ENCODE data around the gene SNX9.

Gene SNX9

DNA sequence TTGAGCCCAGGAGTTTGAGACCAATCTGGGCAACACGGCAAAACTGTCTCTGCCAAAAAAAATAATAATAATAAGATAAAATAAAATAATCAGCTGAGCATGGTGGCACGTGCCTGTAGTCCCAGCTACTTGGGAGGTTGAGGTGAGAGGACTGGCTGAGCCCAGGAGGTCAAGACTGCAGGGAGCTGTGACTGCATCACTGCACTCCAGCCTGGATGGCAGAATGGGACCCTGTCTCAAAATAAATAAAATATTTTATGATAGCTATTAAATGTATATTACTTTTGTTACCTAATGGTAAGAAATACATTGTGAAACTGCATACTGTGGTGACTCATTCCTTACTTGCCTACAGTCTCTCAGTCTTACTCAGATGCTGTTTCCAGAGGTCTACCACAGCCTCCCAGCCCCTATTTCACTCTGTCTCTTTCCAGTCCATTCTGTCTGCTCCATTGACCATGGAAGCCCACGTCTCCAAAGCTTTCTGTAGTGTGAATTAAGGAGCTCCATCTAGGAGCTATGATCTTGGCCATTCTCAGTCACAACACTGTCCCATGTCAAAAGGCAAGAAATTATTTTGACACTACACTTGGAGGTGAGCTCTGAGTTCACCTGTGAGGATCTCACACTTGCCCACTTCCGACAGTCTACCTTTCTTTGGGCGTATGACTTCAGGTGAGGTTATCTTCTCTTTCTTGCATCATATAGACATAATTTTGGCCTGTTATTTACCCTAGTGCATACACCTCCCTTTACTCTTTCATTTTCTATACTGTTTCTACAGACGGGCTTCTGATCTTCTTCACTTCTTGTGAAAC, 22.4 kb upstream of the SNX9 start:
- Histone ChIP-seq H3K18ac (ENCODE audit: low read depth in 1 of 2, low read length in 2 of 2) (no peak overlapping the region), H3K4ac (ENCODE audit: low read depth in 1 of 2, low read length in 2 of 2) (no peak overlapping the region), H4K91ac (ENCODE audit: low read length) (no peak overlapping the region), H2AK5ac (ENCODE audit: low read length, severe bottlenecking) (no peak overlapping the region), H3K14ac (ENCODE audit: low read length in 2 of 2) (no peak overlapping the region), H3K4me2 (ENCODE audit: low read length, poor library complexity, severe bottlenecking) (no peak overlapping the region), H2AFZ (ENCODE audit: low read depth, low read length) (no peak overlapping the region), H3K27ac (ENCODE audit: low read length, poor library complexity, severe bottlenecking) (no peak overlapping the region), H2BK120ac (ENCODE audit: low read depth, low read length) (no peak overlapping the region), H3K9ac (ENCODE audit: low read length) (peak overlapping the region; percentile 31), H3K4me3 (ENCODE audit: insufficient read depth in 1 of 2, low read depth in 1 of 2, low read length in 2 of 2) (no peak overlapping the region), H4K8ac (ENCODE audit: low read length) (no peak overlapping the region), H3K9me3 (ENCODE audit: control insufficient read depth, low read length) (no peaks in the 10 kb centered on the region), H3K36me3 (ENCODE audit: control insufficient read depth in 1 of 2, insufficient read depth in 2 of 2, low read depth in 1 of 2, low read length in 2 of 2) (no peaks in the 10 kb centered on the region), H2BK15ac (ENCODE audit: low read depth, poor library complexity, severe bottlenecking) (no peak overlapping the region), H3K23ac (ENCODE audit: low read length in 2 of 2) (no peak overlapping the region), H3K79me1 (replicated peaks; ENCODE audit: low read length, poor library complexity, severe bottlenecking) (no peaks in the 10 kb centered on the region), H2BK5ac (ENCODE audit: low read depth, low read length, poor library complexity, severe bottlenecking) (no peak overlapping the region), H3K27me3 (ENCODE audit: control insufficient read depth in 1 of 2, insufficient read depth in 1 of 2, low read length in 2 of 2) (no peaks in the 10 kb centered on the region), H3K4me1 (ENCODE audit: control insufficient read depth, insufficient read depth, low read depth, low read length) (no peaks in the 10 kb centered on the region), H2BK12ac (ENCODE audit: low read length in 2 of 2) (no peak overlapping the region)
- WGBS, result 90% methylated on average over 5 of the region's 6 CpGs
- peak; percentile 64 for DNase-seq

DNA sequence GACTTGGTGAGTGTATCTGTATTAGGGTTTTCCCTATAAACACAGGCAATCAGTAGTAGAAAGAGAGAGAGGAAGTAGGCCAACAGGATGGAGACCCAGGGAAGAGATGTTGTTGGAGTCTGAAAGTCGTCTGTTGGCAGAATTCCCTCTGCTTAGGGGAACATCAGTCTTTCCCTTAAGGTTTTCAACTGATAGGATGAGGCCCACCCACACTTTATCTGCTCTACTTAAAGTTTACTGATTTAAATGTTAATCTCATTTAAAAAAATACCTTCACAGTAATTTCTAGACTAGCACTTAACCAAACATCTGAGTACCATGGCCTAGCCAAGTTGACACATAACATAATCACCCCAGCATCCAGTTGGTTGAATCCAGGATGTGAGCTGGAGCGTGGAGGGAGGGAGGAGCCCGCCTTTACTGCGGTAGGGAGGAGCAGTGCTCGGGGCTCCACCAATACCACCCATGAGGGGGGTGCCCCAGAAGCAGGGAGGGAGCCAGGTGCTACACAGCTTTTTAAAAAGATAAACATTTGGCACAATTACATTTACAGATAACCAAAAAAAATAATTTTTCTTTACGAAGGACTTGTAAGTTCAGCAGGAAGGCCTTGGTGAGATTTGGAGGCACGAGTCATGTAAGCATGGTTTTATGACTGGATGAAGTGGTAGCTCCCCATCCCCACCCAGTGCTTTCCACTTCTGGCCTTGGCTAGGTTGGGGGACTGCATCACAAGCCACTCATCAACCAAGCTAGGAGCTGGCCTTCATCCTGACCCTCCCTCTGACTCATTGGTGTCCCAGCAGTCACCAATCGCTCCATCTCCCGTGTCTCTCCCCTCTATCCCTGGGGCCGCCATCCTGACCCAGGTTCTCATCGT, 18.4 kb upstream of the SNX9 start:
- Histone ChIP-seq H3K4me2 (ENCODE audit: low read length, poor library complexity, severe bottlenecking) (no peak overlapping the region), H2BK12ac (ENCODE audit: low read length in 2 of 2) (no peak overlapping the region), H2AFZ (ENCODE audit: low read depth, low read length) (no peak overlapping the region), H3K4me1 (ENCODE audit: control insufficient read depth, insufficient read depth, low read depth, low read length) (no peaks in the 10 kb centered on the region), H3K9ac (ENCODE audit: low read length) (peak overlapping the region; percentile 60), H3K36me3 (ENCODE audit: control insufficient read depth in 1 of 2, insufficient read depth in 2 of 2, low read depth in 1 of 2, low read length in 2 of 2) (no peaks in the 10 kb centered on the region), H3K79me1 (replicated peaks; ENCODE audit: low read length, poor library complexity, severe bottlenecking) (no peaks in the 10 kb centered on the region), H2BK5ac (ENCODE audit: low read depth, low read length, poor library complexity, severe bottlenecking) (no peak overlapping the region), H3K27ac (ENCODE audit: low read length, poor library complexity, severe bottlenecking) (no peak overlapping the region), H4K91ac (ENCODE audit: low read length) (no peak overlapping the region), H3K4me3 (ENCODE audit: insufficient read depth in 1 of 2, low read depth in 1 of 2, low read length in 2 of 2) (no peak overlapping the region), H4K8ac (ENCODE audit: low read length) (no peak overlapping the region), H3K9me3 (ENCODE audit: control insufficient read depth, low read length) (peaks cover 9% of the 10 kb centered on the region), H3K14ac (ENCODE audit: low read length in 2 of 2) (no peak overlapping the region), H3K18ac (ENCODE audit: low read depth in 1 of 2, low read length in 2 of 2) (no peak overlapping the region), H2BK15ac (ENCODE audit: low read depth, poor library complexity, severe bottlenecking) (no peak overlapping the region), H2BK120ac (ENCODE audit: low read depth, low read length) (no peak overlapping the region), H3K23ac (ENCODE audit: low read length in 2 of 2) (no peak overlapping the region), H2AK5ac (ENCODE audit: low read length, severe bottlenecking) (no peak overlapping the region), H3K27me3 (ENCODE audit: control insufficient read depth in 1 of 2, insufficient read depth in 1 of 2, low read length in 2 of 2) (no peaks in the 10 kb centered on the region), H3K4ac (ENCODE audit: low read depth in 1 of 2, low read length in 2 of 2) (no peak overlapping the region)
- WGBS, result 96% methylated on average over 9 of the region's 11 CpGs
- DNase-seq, result no peak

DNA sequence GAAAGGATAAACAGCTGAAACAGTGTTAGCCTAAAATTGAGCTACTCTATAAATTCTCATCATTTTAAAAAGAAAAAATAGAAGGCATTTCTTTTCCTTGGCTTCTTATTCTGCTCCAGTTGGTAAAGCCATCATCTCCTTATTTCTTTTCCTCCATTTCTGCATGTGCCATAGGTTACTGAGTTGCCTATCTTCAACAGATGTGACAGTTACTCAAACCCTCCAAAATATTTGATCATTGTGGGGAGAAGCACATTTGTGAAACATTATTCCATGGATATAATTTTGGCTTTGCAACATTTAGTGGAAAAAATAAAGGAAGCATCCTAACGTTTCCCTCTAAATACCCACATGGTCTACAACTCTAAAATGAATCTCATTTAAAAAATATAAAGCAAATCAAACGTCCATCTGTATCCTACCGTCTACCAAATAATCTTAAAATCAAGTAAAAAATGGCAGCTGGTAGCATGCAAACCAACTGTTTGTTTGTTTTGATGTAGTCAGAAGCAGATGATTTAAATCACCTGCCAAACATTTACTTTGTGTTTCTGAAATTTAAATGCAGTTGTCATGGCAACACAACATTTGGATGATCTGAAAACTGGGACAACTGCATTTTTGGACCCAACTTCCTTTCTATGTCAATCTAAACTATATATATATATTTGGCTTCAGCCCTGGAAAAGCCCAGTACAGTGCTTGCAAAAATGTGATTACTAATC, 16.8 kb upstream of the SNX9 start:
- Histone ChIP-seq H3K4me3 (ENCODE audit: insufficient read depth in 1 of 2, low read depth in 1 of 2, low read length in 2 of 2) (no peak overlapping the region), H2AFZ (ENCODE audit: low read depth, low read length) (no peak overlapping the region), H2BK15ac (ENCODE audit: low read depth, poor library complexity, severe bottlenecking) (no peak overlapping the region), H3K4me2 (ENCODE audit: low read length, poor library complexity, severe bottlenecking) (no peak overlapping the region), H3K9ac (ENCODE audit: low read length) (peak overlapping the region; percentile 13), H3K27me3 (ENCODE audit: control insufficient read depth in 1 of 2, insufficient read depth in 1 of 2, low read length in 2 of 2) (no peaks in the 10 kb centered on the region), H3K9me3 (ENCODE audit: control insufficient read depth, low read length) (peaks cover 9% of the 10 kb centered on the region), H3K36me3 (ENCODE audit: control insufficient read depth in 1 of 2, insufficient read depth in 2 of 2, low read depth in 1 of 2, low read length in 2 of 2) (no peaks in the 10 kb centered on the region), H3K18ac (ENCODE audit: low read depth in 1 of 2, low read length in 2 of 2) (no peak overlapping the region), H3K4me1 (ENCODE audit: control insufficient read depth, insufficient read depth, low read depth, low read length) (no peaks in the 10 kb centered on the region), H4K91ac (ENCODE audit: low read length) (no peak overlapping the region), H2BK120ac (ENCODE audit: low read depth, low read length) (no peak overlapping the region), H3K4ac (ENCODE audit: low read depth in 1 of 2, low read length in 2 of 2) (no peak overlapping the region), H3K14ac (ENCODE audit: low read length in 2 of 2) (no peak overlapping the region), H3K27ac (ENCODE audit: low read length, poor library complexity, severe bottlenecking) (no peak overlapping the region), H4K8ac (ENCODE audit: low read length) (no peak overlapping the region), H3K23ac (ENCODE audit: low read length in 2 of 2) (no peak overlapping the region), H2BK5ac (ENCODE audit: low read depth, low read length, poor library complexity, severe bottlenecking) (no peak overlapping the region), H2BK12ac (ENCODE audit: low read length in 2 of 2) (no peak overlapping the region), H2AK5ac (ENCODE audit: low read length, severe bottlenecking) (no peak overlapping the region), H3K79me1 (replicated peaks; ENCODE audit: low read length, poor library complexity, severe bottlenecking) (no peaks in the 10 kb centered on the region)
- 80% methylated on average over 1 of the region's 3 CpGs for WGBS
- DNase-seq, result no peak

DNA sequence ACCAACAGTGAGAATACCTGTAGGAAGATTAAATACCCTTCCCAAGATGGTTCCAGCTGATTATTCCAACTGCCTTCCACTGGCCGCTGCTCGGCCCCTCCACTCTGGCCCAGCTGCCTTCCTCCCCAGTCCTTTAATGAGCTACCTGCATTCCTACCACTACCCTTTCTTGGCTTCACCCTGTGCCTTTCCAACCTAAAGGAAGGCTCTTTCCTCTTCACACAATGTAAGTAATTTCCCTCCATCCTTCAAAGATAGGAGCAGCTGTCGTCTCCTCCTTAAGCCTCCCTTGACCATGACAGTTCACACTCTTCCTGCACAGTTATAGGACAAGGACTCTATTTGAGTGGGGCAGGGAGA, 16.2 kb upstream of the SNX9 start:
- no peak for DNase-seq
- no peaks in the 10 kb centered on the region for H3K27me3 ChIP-seq (ENCODE audit: control insufficient read depth in 1 of 2, insufficient read depth in 1 of 2, low read length in 2 of 2)
- H2AK5ac ChIP-seq (ENCODE audit: low read length, severe bottlenecking), result no peak overlapping the region
- no peak overlapping the region for H4K91ac ChIP-seq (ENCODE audit: low read length)
- H3K4me1 ChIP-seq (ENCODE audit: control insufficient read depth, insufficient read depth, low read depth, low read length), result no peaks in the 10 kb centered on the region
- WGBS, result 90% methylated on average over 2 of the region's 3 CpGs
- H3K23ac ChIP-seq (ENCODE audit: low read length in 2 of 2), result no peak overlapping the region
- H3K9ac ChIP-seq (ENCODE audit: low read length), result peak overlapping the region; percentile 13
- H2BK15ac ChIP-seq (ENCODE audit: low read depth, poor library complexity, severe bottlenecking), result no peak overlapping the region
- no peaks in the 10 kb centered on the region for H3K79me1 ChIP-seq (replicated peaks; ENCODE audit: low read length, poor library complexity, severe bottlenecking)
- no peak overlapping the region for H2BK5ac ChIP-seq (ENCODE audit: low read depth, low read length, poor library complexity, severe bottlenecking)
- H2BK120ac ChIP-seq (ENCODE audit: low read depth, low read length), result no peak overlapping the region
- H3K4me3 ChIP-seq (ENCODE audit: insufficient read depth in 1 of 2, low read depth in 1 of 2, low read length in 2 of 2), result no peak overlapping the region
- H3K4me2 ChIP-seq (ENCODE audit: low read length, poor library complexity, severe bottlenecking), result no peak overlapping the region
- H3K9me3 ChIP-seq (ENCODE audit: control insufficient read depth, low read length), result peaks cover 9% of the 10 kb centered on the region
- no peaks in the 10 kb centered on the region for H3K36me3 ChIP-seq (ENCODE audit: control insufficient read depth in 1 of 2, insufficient read depth in 2 of 2, low read depth in 1 of 2, low read length in 2 of 2)
- H2AFZ ChIP-seq (ENCODE audit: low read depth, low read length), result no peak overlapping the region
- no peak overlapping the region for H3K18ac ChIP-seq (ENCODE audit: low read depth in 1 of 2, low read length in 2 of 2)
- no peak overlapping the region for H2BK12ac ChIP-seq (ENCODE audit: low read length in 2 of 2)
- no peak overlapping the region for H4K8ac ChIP-seq (ENCODE audit: low read length)
- no peak overlapping the region for H3K14ac ChIP-seq (ENCODE audit: low read length in 2 of 2)
- no peak overlapping the region for H3K27ac ChIP-seq (ENCODE audit: low read length, poor library complexity, severe bottlenecking)
- H3K4ac ChIP-seq (ENCODE audit: low read depth in 1 of 2, low read length in 2 of 2), result no peak overlapping the region
